GM19351 (cell line): Measurements from ENCODE around the gene TRIM3.
"Not testable (repeated sequence)": the region's sequence is repeated elsewhere in the genome, so short reads cannot be mapped to it uniquely, and the experiment has no call there.

ENCODE experiments used
- ATAC-seq: cut with Tn5 transposase; IDR thresholded peaks from one replicate; pipeline ENCODE4 v1.9.1; 2021; ENCODE audit warnings: mild to moderate bottlenecking, moderate library complexity; ENCODE audit not compliant: unreplicated experiment

TRIM3 gene

GRCh38 chr11:6473451-6474412 is at the start of gene TRIM3:
TRIM3 (minus strand) TSS chr11:6473941; CDS start chr11:6465695, 8,246 bp downstream.
- peak; percentile 56 for ATAC-seq

GRCh38 chr11:6523253-6523652 is 49.5 kb upstream of the TRIM3 start:
- ATAC-seq: no peak

GRCh38 chr11:6521946-6522345 is 48.2 kb upstream of the TRIM3 start:
- not testable (repeated sequence) for ATAC-seq

- ATAC-seq: no peak
Observed at GRCh38 chr11:6520265-6520664, 46.5 kb upstream of the TRIM3 start.

GRCh38 chr11:6516865-6517264 is 43.1 kb upstream of the TRIM3 start:
- ATAC-seq: no peak

GRCh38 chr11:6505577-6506240 is 32.0 kb upstream of the TRIM3 start:
- ATAC-seq: peak; percentile 57

- no peak for ATAC-seq
Observed at GRCh38 chr11:6504166-6504565, 30.4 kb upstream of the TRIM3 start.

- ATAC-seq: no peak
Observed at GRCh38 chr11:6502382-6502781, 28.6 kb upstream of the TRIM3 start.

GRCh38 chr11:6498544-6498943 is 24.8 kb upstream of the TRIM3 start:
- no peak for ATAC-seq

GRCh38 chr11:6498121-6498520 is 24.4 kb upstream of the TRIM3 start:
- no peak for ATAC-seq

GRCh38 chr11:6497069-6497839 is 23.5 kb upstream of the TRIM3 start, which contains the start of gene DNHD1:
DNHD1 (plus strand) TSS chr11:6497280; CDS start chr11:6498216, 936 bp downstream.
- ATAC-seq: no peak

- ATAC-seq: no peak
Observed at GRCh38 chr11:6489306-6489705, 15.6 kb upstream of the TRIM3 start.

GRCh38 chr11:6488821-6489220 is 15.1 kb upstream of the TRIM3 start:
- ATAC-seq: no peak

GRCh38 chr11:6488342-6488741 is 14.6 kb upstream of the TRIM3 start:
- no peak for ATAC-seq

GRCh38 chr11:6486938-6487337 is 13.2 kb upstream of the TRIM3 start:
- no peak for ATAC-seq

GRCh38 chr11:6486256-6486655 is 12.5 kb upstream of the TRIM3 start:
- no peak for ATAC-seq

- ATAC-seq: no peak
Observed at GRCh38 chr11:6485661-6486060, 11.9 kb upstream of the TRIM3 start.

- no peak for ATAC-seq
Observed at GRCh38 chr11:6483015-6483414, 9.3 kb upstream of the TRIM3 start.

GRCh38 chr11:6482441-6482840 is 8.7 kb upstream of the TRIM3 start:
- ATAC-seq: no peak

GRCh38 chr11:6481924-6482275 is 8.2 kb upstream of the TRIM3 start:
- peak; percentile 4 for ATAC-seq
